ENCODE results near the gene ATM.
"Not testable (repeated sequence)": the region's sequence is repeated elsewhere in the genome, so short reads cannot be mapped to it uniquely, and the experiment has no call there.

The ATM gene

GRCh38 chr11:108286956-108287355 lies 64.1 kb downstream of the ATM start:
- DNase-seq = no peak

DNA sequence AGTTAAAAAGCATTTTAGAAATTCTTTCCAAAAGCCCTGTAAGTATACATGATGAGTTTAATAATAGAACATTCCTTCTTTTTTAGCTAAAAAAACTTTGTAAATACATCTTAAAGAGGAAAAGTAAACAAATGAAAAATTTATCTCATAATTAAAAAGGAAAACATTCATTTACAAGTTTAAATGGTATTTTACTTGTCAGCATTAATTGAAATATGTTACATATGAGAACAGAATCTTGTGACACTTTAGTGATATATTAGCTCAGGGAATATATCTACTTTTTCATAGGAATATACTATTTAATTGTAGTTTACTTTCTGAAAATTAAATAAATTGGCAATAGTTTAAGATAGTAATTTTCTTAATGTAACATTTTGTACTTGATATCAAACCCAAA lies 66.2 kb downstream of the ATM start:
- not testable (repeated sequence) for DNase-seq

- DNase-seq = no peak
Measured at GRCh38 chr11:108289699-108290098, 66.8 kb downstream of the ATM start.

DNA sequence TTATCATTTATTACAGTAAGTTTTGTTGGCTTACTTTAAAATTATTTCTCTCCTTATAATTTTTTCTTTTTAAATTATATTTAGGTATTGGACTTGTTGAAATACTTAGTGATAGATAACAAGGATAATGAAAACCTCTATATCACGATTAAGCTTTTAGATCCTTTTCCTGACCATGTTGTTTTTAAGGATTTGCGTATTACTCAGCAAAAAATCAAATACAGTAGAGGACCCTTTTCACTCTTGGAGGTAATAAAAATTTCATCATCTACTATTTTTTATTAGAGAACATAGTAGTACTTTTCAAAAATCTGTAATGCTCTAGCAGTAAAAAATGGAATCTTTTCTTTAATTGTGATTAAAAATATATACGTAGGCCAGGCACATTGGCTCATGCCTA lies 70.4 kb downstream of the ATM start:
- DNase-seq = no peak

GRCh38 chr11:108302121-108302785 lies 79.4 kb downstream of the ATM start:
- no peak for DNase-seq

- no peak for DNase-seq
Measured at GRCh38 chr11:108307751-108308150, 84.9 kb downstream of the ATM start.

GRCh38 chr11:108313444-108313843 lies 90.6 kb downstream of the ATM start:
- no peak for DNase-seq

DNA sequence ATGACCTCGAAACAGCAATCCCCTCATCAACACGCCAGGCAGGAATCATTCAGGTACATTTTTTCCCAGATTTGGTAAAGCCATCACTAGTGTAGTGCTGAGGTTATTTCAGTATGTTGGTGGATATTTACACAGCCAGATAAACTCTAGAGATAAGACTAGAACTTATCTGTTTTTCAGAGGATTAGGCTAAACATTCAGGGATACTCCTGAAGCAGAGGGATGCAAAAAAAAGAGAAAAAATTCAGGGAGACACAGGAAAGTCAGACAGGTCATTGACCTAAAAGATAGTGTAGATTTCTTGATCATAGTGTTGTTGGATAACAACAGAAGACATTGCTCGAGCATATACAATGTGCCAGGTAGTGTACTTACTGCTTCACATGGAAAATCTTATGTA lies 93.2 kb downstream of the ATM start:
- DNase-seq = no peak

DNA sequence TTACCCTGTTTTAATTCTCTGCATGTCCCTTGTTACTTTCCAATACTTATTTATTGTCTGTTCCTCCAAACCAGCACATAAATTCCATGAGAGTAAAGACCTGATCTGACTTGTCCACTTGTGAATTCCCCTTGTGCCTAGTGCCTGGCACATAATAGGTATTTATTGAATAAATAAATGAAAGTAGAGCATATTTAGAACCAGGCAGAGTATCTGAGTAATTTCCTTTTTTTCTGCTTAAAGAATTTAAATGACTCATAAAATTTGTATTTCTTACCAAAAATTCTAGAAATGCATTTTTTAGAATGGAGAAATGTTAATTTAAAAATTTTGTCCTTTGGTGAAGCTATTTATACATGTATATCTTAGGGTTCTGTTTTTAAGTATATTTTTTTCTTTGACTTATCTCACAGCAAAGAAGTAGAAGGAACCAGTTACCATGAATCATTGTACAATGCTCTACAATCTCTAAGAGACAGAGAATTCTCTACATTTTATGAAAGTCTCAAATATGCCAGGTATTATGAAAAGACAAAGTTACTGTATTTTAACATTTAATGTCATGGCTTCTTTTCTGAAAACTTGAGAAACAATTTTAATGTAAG lies 96.8 kb downstream of the ATM start:
- no peak for DNase-seq

- no peak for DNase-seq
Measured at GRCh38 chr11:108322666-108323065, 99.8 kb downstream of the ATM start.

GRCh38 chr11:108324587-108324986 lies 101.7 kb downstream of the ATM start:
- no peak for DNase-seq

DNA sequence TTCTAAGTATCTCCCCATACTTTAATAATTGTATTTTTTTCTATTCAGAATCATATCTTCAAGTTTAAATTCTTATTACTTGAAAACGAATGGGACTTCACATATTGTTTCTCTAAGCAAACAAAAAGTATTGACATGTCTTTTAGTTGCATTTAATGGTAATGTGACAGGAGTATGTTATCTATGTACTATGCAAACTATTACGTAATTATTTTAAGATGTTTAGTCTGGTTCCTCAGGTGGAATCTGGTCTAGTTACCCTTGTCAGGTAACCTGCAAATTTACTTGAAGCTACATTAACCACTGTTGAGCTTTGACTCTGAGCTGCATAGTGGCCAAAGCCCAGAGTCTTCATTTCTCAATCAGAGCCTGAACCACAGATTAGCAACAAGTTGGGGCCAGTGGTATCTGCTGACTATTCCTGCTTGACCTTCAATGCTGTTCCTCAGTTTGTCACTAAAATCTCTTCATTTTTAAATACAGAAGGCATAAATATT lies 110.6 kb downstream of the ATM start:
- no peak for DNase-seq

- no peak for DNase-seq
Measured at GRCh38 chr11:108338750-108339149, 115.9 kb downstream of the ATM start.

- no peak for DNase-seq
Measured at GRCh38 chr11:108340973-108341372, 118.1 kb downstream of the ATM start.

DNA sequence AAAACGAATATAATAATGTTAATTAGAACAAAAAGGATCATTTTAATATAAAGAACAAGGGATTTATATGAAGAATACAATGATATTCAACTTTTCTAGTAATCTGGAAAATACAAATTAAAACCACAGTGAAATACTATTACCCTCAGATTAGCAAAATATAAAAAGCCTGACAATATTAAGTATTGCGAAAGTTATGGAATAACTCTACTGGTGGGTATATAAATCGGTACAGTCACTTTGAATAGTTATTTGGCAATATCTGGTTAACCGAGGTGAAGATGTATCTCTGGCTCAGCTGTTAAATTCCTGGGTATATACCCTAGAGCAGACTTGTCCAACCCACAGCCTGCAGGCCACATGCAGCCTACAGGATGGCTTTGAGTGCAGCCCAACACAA lies 118.8 kb downstream of the ATM start:
- no peak for DNase-seq

DNA sequence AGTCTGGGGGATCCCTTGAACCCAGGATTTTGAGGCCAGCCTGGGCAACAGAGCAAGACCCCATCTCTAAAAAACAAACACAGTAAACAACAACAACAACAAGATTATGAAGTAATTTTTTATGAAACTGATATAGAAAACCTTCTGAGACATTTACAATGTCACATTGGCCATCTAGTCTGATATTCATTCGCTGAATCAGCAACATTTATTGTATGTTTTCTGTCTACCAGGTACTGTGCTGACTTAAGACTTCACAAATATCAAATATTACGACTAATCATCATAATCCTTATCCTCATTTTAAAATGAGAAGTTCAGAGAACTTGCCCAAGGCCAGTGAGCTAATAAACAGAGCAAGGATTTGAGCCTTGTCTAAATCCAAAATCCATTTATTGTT lies 120.8 kb downstream of the ATM start:
- DNase-seq = no peak

DNA sequence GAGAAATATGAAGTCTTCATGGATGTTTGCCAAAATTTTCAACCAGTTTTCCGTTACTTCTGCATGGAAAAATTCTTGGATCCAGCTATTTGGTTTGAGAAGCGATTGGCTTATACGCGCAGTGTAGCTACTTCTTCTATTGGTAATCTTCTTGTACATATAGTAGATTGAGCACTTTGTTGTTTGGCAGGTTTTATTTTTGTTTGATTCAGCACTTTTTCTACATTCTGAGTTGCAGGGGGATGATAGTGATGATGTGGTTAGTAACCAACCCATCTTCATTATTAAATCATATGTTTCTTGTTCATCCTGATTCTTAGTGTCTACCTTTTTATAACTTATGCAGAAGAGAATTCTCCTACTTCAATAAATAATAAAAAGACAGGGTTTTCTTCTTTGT lies 122.9 kb downstream of the ATM start:
- no peak for DNase-seq

- DNase-seq = no peak
Measured at GRCh38 chr11:108346451-108346850, 123.6 kb downstream of the ATM start.

DNA sequence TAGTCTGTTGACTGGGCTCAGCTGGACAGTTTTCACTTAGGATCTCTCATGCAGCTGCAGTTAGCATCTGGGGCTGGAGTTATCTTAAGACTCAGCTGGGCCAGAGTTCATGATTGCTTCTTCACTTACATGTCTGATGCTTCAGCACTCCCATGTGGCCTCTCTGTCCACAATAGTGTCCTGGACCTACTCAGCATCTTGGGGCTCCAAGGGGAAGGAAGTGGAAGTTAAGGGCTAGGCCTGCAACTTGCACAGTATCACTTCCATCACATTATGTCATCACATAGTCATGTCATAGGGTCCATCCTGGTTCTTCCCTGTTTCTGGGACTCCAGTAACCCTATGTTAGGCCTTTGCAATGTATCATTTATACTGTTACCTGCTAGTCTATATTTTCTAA lies 128.6 kb downstream of the ATM start:
- DNase-seq = no peak

GRCh38 chr11:108364159-108364558 lies 141.3 kb downstream of the ATM start:
- DNase-seq = no peak

DNA sequence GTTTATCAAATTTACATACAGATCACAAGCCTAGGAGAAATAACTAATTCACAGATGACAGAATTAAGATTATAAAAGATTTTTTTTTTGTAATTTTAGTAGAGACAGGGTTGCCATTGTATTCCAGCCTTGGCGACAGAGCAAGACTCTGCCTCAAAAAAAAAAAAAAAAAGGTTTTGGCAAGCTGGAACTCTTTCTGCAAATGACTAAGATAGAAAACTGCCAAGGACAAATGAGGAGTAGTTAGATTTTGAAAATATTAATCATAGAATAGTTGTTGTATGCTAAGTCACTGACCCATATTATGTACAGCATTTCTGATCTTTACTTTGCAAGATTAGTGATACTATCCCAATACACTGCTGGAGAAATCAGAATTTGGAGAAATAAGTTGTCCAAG lies 145.3 kb downstream of the ATM start:
- no peak for DNase-seq

DNA sequence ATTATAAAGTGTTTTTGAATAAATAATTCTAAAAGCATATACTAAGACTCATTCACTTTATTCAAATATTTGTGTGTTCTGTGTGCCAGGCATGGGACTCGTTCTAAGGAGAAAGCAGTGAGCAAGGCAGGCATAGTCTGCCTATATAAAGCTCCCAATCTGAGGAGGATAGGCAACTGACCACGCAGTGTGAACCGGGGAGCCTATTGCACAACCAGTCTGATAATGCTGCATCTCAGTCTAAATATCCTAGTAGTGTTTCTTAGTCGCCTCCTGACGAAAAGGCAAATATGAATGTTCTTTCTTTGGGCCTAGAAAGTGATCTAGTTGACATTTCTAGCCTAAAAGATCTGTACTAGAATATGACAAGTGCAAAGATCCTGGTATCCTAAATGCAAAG lies 146.2 kb downstream of the ATM start:
- no peak for DNase-seq

DNA sequence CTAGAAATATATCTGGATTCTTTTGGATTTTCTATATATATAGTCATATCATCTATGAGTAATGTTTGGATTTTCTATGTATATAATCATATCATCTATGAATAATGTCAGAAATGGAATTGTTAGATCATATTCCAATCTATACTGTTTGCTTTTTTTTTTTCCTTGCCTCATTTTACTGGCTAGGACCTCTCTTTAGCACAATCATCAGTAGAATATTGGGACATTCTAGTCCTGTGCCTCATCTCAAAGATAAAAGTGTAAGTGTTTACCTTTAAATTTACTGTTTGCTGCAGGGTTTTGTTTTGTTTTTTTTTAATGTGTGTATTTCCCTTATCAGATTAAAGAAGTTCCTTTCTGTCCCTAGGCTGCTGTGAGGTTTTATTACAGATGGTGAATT lies 147.4 kb downstream of the ATM start:
- no peak for DNase-seq

GRCh38 chr11:108370990-108371389 lies 148.1 kb downstream of the ATM start:
- DNase-seq = no peak

- DNase-seq = not testable (repeated sequence)
Measured at GRCh38 chr11:108373505-108373904, 150.6 kb downstream of the ATM start.
